ENCODE data around the gene SPDYE2.
"Not testable (repeated sequence)": the region's sequence is repeated elsewhere in the genome, so short reads cannot be mapped to it uniquely, and the experiment has no call there.

The SPDYE2 gene

GRCh38 chr7:102540604-102541003, 10.4 kb upstream of the SPDYE2 start:
- not testable (repeated sequence) for DNase-seq

- not testable (repeated sequence) for DNase-seq
Measured at GRCh38 chr7:102542083-102542482, 8.9 kb upstream of the SPDYE2 start.

- not testable (repeated sequence) for DNase-seq
Measured at GRCh38 chr7:102542771-102543170, 8.3 kb upstream of the SPDYE2 start.

- not testable (repeated sequence) for DNase-seq
Measured at GRCh38 chr7:102543596-102543995, 7.4 kb upstream of the SPDYE2 start, which contains the start of gene UPK3BL2. Gene UPK3BL2, minus strand, starts transcription at chr7:102543696. Its CDS starts 60 bp downstream, at chr7:102543636.

- not testable (repeated sequence) for DNase-seq
Measured at GRCh38 chr7:102544372-102544771, 6.7 kb upstream of the SPDYE2 start.

GRCh38 chr7:102545288-102545687, 5.7 kb upstream of the SPDYE2 start:
- not testable (repeated sequence) for DNase-seq

GRCh38 chr7:102546353-102546752, 4.7 kb upstream of the SPDYE2 start:
- not testable (repeated sequence) for DNase-seq

GRCh38 chr7:102568620-102569019, 17.6 kb downstream of the SPDYE2 start:
- DNase-seq: not testable (repeated sequence)

GRCh38 chr7:102572261-102573239, 21.5 kb downstream of the SPDYE2 start, which contains the start of gene POLR2J3:
Gene POLR2J3, minus strand, starts transcription at chr7:102572583. Its CDS starts 62 bp downstream, at chr7:102572521.
- peak; percentile 85 for DNase-seq

- DNase-seq: not testable (repeated sequence)
Measured at GRCh38 chr7:102574607-102575006, 23.6 kb downstream of the SPDYE2 start.

GRCh38 chr7:102576363-102576762, 25.3 kb downstream of the SPDYE2 start:
- DNase-seq: not testable (repeated sequence)

- not testable (repeated sequence) for DNase-seq
Measured at GRCh38 chr7:102577315-102578240, 26.6 kb downstream of the SPDYE2 start.

- not testable (repeated sequence) for DNase-seq
Measured at GRCh38 chr7:102578486-102578885, 27.5 kb downstream of the SPDYE2 start.

- DNase-seq: not testable (repeated sequence)
Measured at GRCh38 chr7:102581722-102582121, 30.7 kb downstream of the SPDYE2 start.

GRCh38 chr7:102583495-102583894, 32.5 kb downstream of the SPDYE2 start:
- not testable (repeated sequence) for DNase-seq

- not testable (repeated sequence) for DNase-seq
Measured at GRCh38 chr7:102589857-102590256, 38.8 kb downstream of the SPDYE2 start.

- not testable (repeated sequence) for DNase-seq
Measured at GRCh38 chr7:102592477-102593019, 41.5 kb downstream of the SPDYE2 start.

- not testable (repeated sequence) for DNase-seq
Measured at GRCh38 chr7:102593637-102594334, 42.8 kb downstream of the SPDYE2 start.

GRCh38 chr7:102596036-102596435, 45.0 kb downstream of the SPDYE2 start:
- not testable (repeated sequence) for DNase-seq

- DNase-seq: not testable (repeated sequence)
Measured at GRCh38 chr7:102599699-102600098, 48.7 kb downstream of the SPDYE2 start.

GRCh38 chr7:102602317-102602716, 51.3 kb downstream of the SPDYE2 start:
- DNase-seq: not testable (repeated sequence)
